ENCODE data around the gene SPNS3. TPM values are rescaled to one million over a fixed set of nuclear protein-coding genes. Genes with fewer than 3 reads are reported as not detected.

Gene SPNS3
- polyA plus RNA-seq, 1 of the 3 experiments (the other 2 are of a cell fraction) = 0.05 TPM

DNA sequence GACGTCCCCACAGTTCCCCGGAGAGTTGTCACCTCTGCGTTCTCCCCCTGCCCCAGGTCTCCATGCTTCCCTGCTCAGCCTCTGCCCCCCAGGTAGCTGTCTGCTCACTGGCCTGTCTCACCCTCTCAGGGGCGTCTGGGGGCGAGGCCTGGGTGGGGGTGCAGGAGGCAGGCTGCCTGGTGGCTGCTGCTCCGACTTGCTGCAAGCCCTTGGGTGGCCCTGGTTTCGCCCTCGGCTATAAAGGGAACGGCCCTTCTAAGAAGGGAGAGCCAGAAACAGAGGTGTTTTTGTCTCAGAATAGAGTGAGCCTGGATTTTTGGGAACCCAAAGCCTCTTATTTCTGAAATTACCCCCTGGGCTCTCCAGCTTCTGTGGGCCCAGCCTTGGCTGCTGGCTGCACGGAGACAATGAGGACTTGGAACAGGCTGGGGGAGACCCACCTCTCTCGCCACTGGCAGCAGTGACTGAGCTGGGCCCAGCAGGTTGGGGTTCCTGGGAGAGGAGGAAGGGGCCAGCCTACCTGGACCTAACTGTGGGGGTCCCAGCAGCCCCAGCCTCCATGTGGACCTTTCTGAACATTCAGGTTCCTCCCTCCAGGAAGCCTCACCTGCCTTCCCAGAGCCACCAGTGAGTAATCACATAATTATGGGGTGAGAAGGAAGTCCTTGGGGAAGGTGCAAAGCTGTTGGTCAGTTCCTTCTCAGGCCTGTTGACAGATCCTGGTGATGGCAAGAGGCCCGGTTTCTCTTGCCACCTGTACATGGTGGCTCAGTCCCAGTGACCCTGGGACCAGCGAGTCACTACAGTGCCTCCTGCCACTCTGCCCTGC, 49.5 kb downstream of the SPNS3 start:
- TF ChIP-seq SIN3A (IDR thresholded peaks at IDR 0.05; ENCODE audit: borderline replicate concordance, low read depth, low read length) = no peak
- no peak for TF ChIP-seq TAF1 (IDR thresholded peaks at IDR 0.05; ENCODE audit: borderline replicate concordance, low read depth, low read length)
- no peak for TF ChIP-seq FOXJ3 (CRISPR knock-in tag; IDR thresholded peaks at IDR 0.05)
- no peak for TF ChIP-seq GABPA (IDR thresholded peaks at IDR 0.05; ENCODE audit: low read depth)
- TF ChIP-seq, protein P1, sequence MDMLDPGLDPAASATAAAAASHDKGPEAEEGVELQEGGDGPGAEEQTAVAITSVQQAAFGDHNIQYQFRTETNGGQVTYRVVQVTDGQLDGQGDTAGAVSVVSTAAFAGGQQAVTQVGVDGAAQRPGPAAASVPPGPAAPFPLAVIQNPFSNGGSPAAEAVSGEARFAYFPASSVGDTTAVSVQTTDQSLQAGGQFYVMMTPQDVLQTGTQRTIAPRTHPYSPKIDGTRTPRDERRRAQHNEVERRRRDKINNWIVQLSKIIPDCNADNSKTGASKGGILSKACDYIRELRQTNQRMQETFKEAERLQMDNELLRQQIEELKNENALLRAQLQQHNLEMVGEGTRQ (IDR thresholded peaks at IDR 0.05; ENCODE audit: borderline replicate concordance, low read depth, low read length) = no peak
- TF ChIP-seq, protein P2, sequence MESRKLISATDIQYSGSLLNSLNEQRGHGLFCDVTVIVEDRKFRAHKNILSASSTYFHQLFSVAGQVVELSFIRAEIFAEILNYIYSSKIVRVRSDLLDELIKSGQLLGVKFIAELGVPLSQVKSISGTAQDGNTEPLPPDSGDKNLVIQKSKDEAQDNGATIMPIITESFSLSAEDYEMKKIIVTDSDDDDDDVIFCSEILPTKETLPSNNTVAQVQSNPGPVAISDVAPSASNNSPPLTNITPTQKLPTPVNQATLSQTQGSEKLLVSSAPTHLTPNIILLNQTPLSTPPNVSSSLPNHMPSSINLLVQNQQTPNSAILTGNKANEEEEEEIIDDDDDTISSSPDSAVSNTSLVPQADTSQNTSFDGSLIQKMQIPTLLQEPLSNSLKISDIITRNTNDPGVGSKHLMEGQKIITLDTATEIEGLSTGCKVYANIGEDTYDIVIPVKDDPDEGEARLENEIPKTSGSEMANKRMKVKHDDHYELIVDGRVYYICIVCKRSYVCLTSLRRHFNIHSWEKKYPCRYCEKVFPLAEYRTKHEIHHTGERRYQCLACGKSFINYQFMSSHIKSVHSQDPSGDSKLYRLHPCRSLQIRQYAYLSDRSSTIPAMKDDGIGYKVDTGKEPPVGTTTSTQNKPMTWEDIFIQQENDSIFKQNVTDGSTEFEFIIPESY (IDR thresholded peaks at IDR 0.05; ENCODE audit: borderline replicate concordance, low read depth) = no peak
- no peak for TF ChIP-seq FOXM1 (IDR thresholded peaks at IDR 0.05; ENCODE audit: low read depth)
- TF ChIP-seq MAX (IDR thresholded peaks at IDR 0.05; ENCODE audit: low read depth) = no peak
- TF ChIP-seq, protein P3, sequence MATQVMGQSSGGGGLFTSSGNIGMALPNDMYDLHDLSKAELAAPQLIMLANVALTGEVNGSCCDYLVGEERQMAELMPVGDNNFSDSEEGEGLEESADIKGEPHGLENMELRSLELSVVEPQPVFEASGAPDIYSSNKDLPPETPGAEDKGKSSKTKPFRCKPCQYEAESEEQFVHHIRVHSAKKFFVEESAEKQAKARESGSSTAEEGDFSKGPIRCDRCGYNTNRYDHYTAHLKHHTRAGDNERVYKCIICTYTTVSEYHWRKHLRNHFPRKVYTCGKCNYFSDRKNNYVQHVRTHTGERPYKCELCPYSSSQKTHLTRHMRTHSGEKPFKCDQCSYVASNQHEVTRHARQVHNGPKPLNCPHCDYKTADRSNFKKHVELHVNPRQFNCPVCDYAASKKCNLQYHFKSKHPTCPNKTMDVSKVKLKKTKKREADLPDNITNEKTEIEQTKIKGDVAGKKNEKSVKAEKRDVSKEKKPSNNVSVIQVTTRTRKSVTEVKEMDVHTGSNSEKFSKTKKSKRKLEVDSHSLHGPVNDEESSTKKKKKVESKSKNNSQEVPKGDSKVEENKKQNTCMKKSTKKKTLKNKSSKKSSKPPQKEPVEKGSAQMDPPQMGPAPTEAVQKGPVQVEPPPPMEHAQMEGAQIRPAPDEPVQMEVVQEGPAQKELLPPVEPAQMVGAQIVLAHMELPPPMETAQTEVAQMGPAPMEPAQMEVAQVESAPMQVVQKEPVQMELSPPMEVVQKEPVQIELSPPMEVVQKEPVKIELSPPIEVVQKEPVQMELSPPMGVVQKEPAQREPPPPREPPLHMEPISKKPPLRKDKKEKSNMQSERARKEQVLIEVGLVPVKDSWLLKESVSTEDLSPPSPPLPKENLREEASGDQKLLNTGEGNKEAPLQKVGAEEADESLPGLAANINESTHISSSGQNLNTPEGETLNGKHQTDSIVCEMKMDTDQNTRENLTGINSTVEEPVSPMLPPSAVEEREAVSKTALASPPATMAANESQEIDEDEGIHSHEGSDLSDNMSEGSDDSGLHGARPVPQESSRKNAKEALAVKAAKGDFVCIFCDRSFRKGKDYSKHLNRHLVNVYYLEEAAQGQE (IDR thresholded peaks at IDR 0.05; ENCODE audit: low read depth, low read length) = no peak

More for the DNA sequence above, 49.5 kb downstream of the SPNS3 start:
- POLR2A ChIA-PET = no interaction called here
- Histone ChIP-seq H3K9me3 (no peaks in the 10 kb centered on the region), H3K27ac (ENCODE audit: low read depth in 2 of 2, low read length in 1 of 2) (no peak overlapping the region), H3F3A (replicated peaks; ENCODE audit: insufficient read depth) (no peaks in the 10 kb centered on the region), H3K9me2 (no peaks in the 10 kb centered on the region), H2AFZ (ENCODE audit: low read depth) (no peak overlapping the region), H3K4me3 (ENCODE audit: low read depth in 2 of 2, low read length in 1 of 2) (no peak overlapping the region), H4K20me1 (ENCODE audit: insufficient read depth) (no peaks in the 10 kb centered on the region), H3K9ac (no peak overlapping the region), H3K36me3 (replicated peaks in 1 of 2; ENCODE audit: control insufficient read depth in 1 of 2, insufficient read depth in 2 of 2, low read length in 1 of 2) (no peaks in the 10 kb centered on the region), H3K4me1 (ENCODE audit: control insufficient read depth in 1 of 2, insufficient read depth in 2 of 2, low read depth in 1 of 2, low read length in 1 of 2) (peaks cover 0 to 8% of the 10 kb centered on the region in 2 experiments; a peak in 1 of 4 replicates), H3K79me2 (ENCODE audit: insufficient read depth) (no peaks in the 10 kb centered on the region), H3K27me3 (ENCODE audit: insufficient read depth) (no peaks in the 10 kb centered on the region; the same call in 1 of the 2 replicates), H3K4me2 (no peak overlapping the region)
- 57% methylated on average over 10 of the region's 13 CpGs for WGBS (ENCODE audit: low lambda C conversion rate)
- CTCF ChIA-PET = interaction anchor here (1.2 kb wide), 1 partner anchor 62 kb away, joined by 3 read pairs; no protein-coding TSS in a partner anchor
- DNase-seq = no peak
